ENCODE measurements around the gene CDA. TPM values are rescaled to one million over a fixed set of nuclear protein-coding genes. Genes with fewer than 3 reads are reported as not detected.

Gene CDA
- polyA plus RNA-seq, 3 donors from 2014 or later: 0.30 TPM; not detected in 2

GRCh38 chr1:20634065-20634593 lies 45.2 kb downstream of the CDA start:
- H3K4me1 Mint-ChIP-seq: peaks cover 16 to 17% of the 10 kb centered on the region in 2 donors
- peaks cover 0 to 14% (median 3%) of the 10 kb centered on the region in 3 donors for H3K27me3 Mint-ChIP-seq (ENCODE audit: low read depth in 3 of 3)
- H3K9me3 Mint-ChIP-seq: no peaks in the 10 kb centered on the region
- peak overlapping the region; percentile 27 to 84 (median 84) for H3K27ac Mint-ChIP-seq
- H3K36me3 Mint-ChIP-seq: peaks cover 0 to 12% (median 3%) of the 10 kb centered on the region in 3 donors
- H3K4me3 Mint-ChIP-seq: peak overlapping the region; percentile 88 to 91 (median 91)
- no peak for DNase-seq

DNA sequence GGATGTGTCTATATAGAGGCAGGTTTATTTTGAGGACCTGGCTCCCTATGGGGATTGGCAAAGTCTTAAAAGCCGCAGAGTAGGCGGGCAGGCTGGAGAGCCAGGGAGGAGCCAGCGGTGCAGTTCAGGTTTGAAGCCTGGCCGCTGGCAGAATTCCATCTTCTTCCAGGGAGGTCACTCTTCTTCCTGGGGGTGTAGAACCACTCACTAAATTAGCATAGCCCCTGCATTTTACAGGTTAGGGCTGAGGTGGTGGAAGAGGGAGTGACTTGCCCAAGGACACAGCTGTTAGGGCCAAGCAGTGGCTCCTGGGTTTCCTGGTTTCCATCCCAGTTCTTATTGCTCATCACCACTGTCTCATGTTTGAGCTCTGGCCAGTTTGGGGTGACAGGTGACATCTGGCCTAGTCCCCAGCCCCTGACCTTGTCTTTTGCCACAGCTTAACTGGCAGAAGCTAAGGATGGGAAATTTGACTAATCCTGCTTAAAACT lies 45.7 kb downstream of the CDA start:
- Mint-ChIP-seq H3K4me3 (peak overlapping the region; percentile 88 to 91 (median 91)), H3K4me1 (peaks cover 16 to 17% of the 10 kb centered on the region in 2 donors), H3K27me3 (ENCODE audit: low read depth in 3 of 3) (peaks cover 0 to 14% (median 2%) of the 10 kb centered on the region in 3 donors), H3K36me3 (peaks cover 0 to 13% (median 3%) of the 10 kb centered on the region in 3 donors), H3K27ac (peak overlapping the region in 5 of 6 donors; percentile 27 to 84 (median 83)), H3K9me3 (no peaks in the 10 kb centered on the region)
- peak in 1 of 3 donors; percentile 17 for DNase-seq

DNA sequence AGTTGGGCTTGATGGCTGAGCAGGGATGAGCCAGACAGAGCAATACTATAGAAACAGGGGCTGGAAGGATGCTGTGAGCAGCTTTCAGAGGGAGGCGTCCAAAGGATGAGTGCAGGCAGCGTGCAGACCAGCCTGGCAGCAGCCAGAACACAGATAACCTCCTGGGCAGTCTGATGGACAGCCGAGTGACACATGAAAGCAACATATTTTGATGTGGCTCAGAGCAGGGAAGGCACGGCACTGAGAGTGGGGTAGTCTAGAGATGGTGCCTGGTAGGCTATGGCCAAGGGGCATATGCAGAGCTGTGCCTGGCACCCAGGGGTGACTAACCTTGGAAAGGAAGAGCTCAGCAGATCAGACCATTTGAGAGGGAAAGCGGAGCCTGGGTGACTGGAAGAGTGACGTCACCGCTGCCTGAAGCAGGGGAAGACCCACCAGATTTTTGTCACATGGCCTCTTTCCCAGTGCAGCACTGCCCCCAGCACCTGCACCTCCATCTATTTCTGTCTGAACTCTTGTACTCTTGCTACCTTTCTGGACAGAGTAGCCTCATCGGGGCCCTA lies 48.0 kb downstream of the CDA start:
- Mint-ChIP-seq H3K4me1 (peaks cover 19 to 23% of the 10 kb centered on the region in 2 donors), H3K4me3 (no peak overlapping the region), H3K9me3 (no peaks in the 10 kb centered on the region), H3K27ac (peak overlapping the region in 2 of 6 donors; percentile 46 to 54), H3K27me3 (ENCODE audit: low read depth in 3 of 3) (peaks cover 3 to 14% (median 6%) of the 10 kb centered on the region in 3 donors), H3K36me3 (peaks cover 0 to 16% (median 8%) of the 10 kb centered on the region in 3 donors)
- no peak for DNase-seq

DNA sequence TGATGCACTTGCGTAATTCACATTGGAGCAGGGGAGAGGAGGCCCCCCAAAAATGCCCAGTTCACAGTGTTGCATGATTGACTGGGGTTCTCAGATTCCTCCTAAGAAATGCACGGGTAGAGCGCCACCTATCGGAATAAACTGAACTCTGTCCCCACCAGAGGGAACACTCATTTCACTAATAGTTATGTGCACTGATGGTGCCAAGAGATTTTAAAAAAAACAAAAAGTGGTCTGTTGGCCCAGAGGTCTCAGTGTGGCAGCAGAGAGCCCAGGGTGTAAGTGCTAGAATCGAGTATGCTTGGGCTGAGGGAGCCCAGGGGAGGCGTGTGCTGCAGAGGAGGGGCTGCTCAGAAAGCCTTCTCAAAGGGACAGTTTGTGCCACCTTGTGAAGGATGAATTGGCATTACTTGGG lies 51.3 kb downstream of the CDA start:
- Mint-ChIP-seq H3K4me1 (peaks cover 6% of the 10 kb centered on the region in 2 donors), H3K27ac (peak overlapping the region in 2 of 6 donors; percentile 7 to 21)

GRCh38 chr1:20641975-20642374 lies 53.1 kb downstream of the CDA start:
- Mint-ChIP-seq H3K4me1 (peaks cover 3 to 6% of the 10 kb centered on the region in 2 donors), H3K4me3 (no peak overlapping the region), H3K27me3 (ENCODE audit: low read depth in 3 of 3) (peaks cover under 1 to 8% (median 3%) of the 10 kb centered on the region in 3 donors), H3K36me3 (peaks cover 0 to 16% (median 11%) of the 10 kb centered on the region in 3 donors), H3K9me3 (no peaks in the 10 kb centered on the region), H3K27ac (no peak overlapping the region)
- DNase-seq: no peak

More for the DNA sequence above, 51.3 kb downstream of the CDA start:
- H3K9me3 Mint-ChIP-seq: no peaks in the 10 kb centered on the region
- H3K4me3 Mint-ChIP-seq: no peak overlapping the region
- DNase-seq: peak; percentile 34 to 57 (median 52)
- H3K27me3 Mint-ChIP-seq (ENCODE audit: low read depth in 3 of 3): peaks cover 2 to 8% (median 3%) of the 10 kb centered on the region in 3 donors
- H3K36me3 Mint-ChIP-seq: peaks cover 0 to 16% (median 11%) of the 10 kb centered on the region in 3 donors

DNA sequence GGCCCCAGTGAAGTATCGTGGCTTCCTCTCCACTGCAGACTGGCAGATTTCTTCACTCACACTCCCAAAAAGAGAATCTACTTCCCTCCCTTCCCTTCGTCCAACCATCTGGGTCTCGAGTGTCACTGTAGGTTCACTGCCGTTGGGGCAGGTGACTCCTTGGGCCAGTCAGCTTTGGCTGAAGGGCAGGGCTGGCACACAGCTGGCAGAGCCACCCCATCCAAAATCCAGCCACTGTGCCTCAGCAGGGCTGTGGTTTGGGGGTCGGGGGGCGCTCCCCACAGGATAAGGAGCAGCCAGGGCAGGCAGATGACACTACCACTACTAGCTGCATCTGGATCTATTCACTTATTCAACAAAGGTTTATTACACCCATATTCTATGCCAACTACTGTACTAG lies 54.2 kb downstream of the CDA start:
- Mint-ChIP-seq H3K36me3 (peaks cover 0 to 15% (median 9%) of the 10 kb centered on the region in 3 donors), H3K4me1 (peaks cover 3 to 6% of the 10 kb centered on the region in 2 donors), H3K27ac (peak overlapping the region in 1 of 6 donors; percentile 22), H3K4me3 (no peak overlapping the region), H3K27me3 (ENCODE audit: low read depth in 3 of 3) (peaks cover 0 to 8% (median 3%) of the 10 kb centered on the region in 3 donors), H3K9me3 (no peaks in the 10 kb centered on the region)
- no peak for DNase-seq

GRCh38 chr1:20644416-20644815 lies 55.5 kb downstream of the CDA start:
- DNase-seq: no peak
- Mint-ChIP-seq H3K27me3 (ENCODE audit: low read depth in 3 of 3) (peaks cover 0 to 9% (median 3%) of the 10 kb centered on the region in 3 donors), H3K4me1 (peaks cover 3 to 6% of the 10 kb centered on the region in 2 donors), H3K4me3 (no peak overlapping the region), H3K9me3 (no peaks in the 10 kb centered on the region), H3K36me3 (peaks cover 4 to 12% (median 8%) of the 10 kb centered on the region in 3 donors), H3K27ac (no peak overlapping the region)

DNA sequence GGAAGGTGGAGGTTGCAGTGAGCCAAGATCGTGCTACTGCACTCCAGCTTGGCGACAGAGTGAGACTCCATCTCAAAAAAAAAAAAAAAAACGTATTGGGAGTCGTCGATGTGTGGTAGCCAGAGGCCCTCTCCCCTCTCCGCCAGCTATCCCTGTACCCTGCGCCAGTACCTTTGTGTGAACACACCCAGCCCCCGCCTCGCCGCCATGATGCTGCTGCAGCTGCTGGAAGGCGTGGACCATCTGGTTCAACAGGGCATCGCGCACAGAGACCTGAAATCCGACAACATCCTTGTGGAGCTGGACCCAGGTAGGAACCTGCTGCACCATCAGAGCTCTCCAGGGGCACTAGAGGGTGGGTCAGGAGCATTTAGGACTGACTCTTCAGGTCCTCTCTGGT lies 56.5 kb downstream of the CDA start:
- H3K9me3 Mint-ChIP-seq: no peaks in the 10 kb centered on the region
- H3K4me1 Mint-ChIP-seq: peaks cover under 1% of the 10 kb centered on the region in 2 donors
- peaks cover 10 to 16% (median 14%) of the 10 kb centered on the region in 3 donors for H3K36me3 Mint-ChIP-seq
- H3K27ac Mint-ChIP-seq: no peak overlapping the region
- H3K4me3 Mint-ChIP-seq: no peak overlapping the region
- peaks cover 0 to 8% (median under 1%) of the 10 kb centered on the region in 3 donors for H3K27me3 Mint-ChIP-seq (ENCODE audit: low read depth in 3 of 3)
- no peak for DNase-seq

- no peak for DNase-seq
- H3K4me1 Mint-ChIP-seq: no peaks in the 10 kb centered on the region
- no peak overlapping the region for H3K4me3 Mint-ChIP-seq
- peaks cover 0 to 7% (median 0%) of the 10 kb centered on the region in 3 donors for H3K27me3 Mint-ChIP-seq (ENCODE audit: low read depth in 3 of 3)
- no peaks in the 10 kb centered on the region for H3K9me3 Mint-ChIP-seq
- H3K36me3 Mint-ChIP-seq: peaks cover 22 to 37% (median 26%) of the 10 kb centered on the region in 3 donors
- H3K27ac Mint-ChIP-seq: peak overlapping the region in 1 of 6 donors; percentile 16
These were observed 59.5 kb downstream of the CDA start for GRCh38 chr1:20648438-20648837.

DNA sequence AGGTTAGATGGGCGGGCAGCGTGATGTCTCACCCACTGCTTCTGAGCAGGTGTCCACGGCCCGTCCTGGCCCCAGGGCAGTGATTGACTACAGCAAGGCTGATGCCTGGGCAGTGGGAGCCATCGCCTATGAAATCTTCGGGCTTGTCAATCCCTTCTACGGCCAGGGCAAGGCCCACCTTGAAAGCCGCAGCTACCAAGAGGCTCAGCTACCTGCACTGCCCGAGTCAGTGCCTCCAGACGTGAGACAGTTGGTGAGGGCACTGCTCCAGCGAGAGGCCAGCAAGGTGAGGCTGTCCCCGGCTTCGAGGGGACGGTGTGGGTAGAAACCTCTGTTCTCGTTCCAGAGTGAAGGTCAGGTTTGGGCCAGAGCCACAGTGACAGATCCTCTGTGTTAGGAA lies 60.0 kb downstream of the CDA start:
- Mint-ChIP-seq H3K4me1 (no peaks in the 10 kb centered on the region), H3K27me3 (ENCODE audit: low read depth in 3 of 3) (peaks cover 0 to 7% (median 0%) of the 10 kb centered on the region in 3 donors), H3K4me3 (no peak overlapping the region), H3K9me3 (no peaks in the 10 kb centered on the region), H3K36me3 (peaks cover 22 to 37% (median 28%) of the 10 kb centered on the region in 3 donors), H3K27ac (peak overlapping the region in 2 of 6 donors; percentile 5 to 34)
- no peak for DNase-seq

- Mint-ChIP-seq H3K4me1 (peaks cover 7 to 13% of the 10 kb centered on the region in 2 donors), H3K36me3 (peaks cover 30 to 41% (median 31%) of the 10 kb centered on the region in 3 donors), H3K27me3 (ENCODE audit: low read depth in 3 of 3) (peaks cover 0 to 9% (median 0%) of the 10 kb centered on the region in 3 donors), H3K27ac (peak overlapping the region in 1 of 6 donors; percentile 30), H3K9me3 (no peaks in the 10 kb centered on the region), H3K4me3 (no peak overlapping the region)
- DNase-seq: no peak
These were observed 63.4 kb downstream of the CDA start for GRCh38 chr1:20652300-20652699.

- Mint-ChIP-seq H3K27me3 (ENCODE audit: low read depth in 3 of 3) (peaks cover 0 to 8% (median 0%) of the 10 kb centered on the region in 3 donors), H3K9me3 (no peaks in the 10 kb centered on the region), H3K36me3 (peaks cover 28 to 37% (median 30%) of the 10 kb centered on the region in 3 donors), H3K27ac (no peak overlapping the region), H3K4me3 (no peak overlapping the region), H3K4me1 (peaks cover 18 to 28% of the 10 kb centered on the region in 2 donors)
- DNase-seq: no peak
These were observed 65.3 kb downstream of the CDA start for GRCh38 chr1:20654104-20654690.

- DNase-seq: no peak
- H3K27me3 Mint-ChIP-seq (ENCODE audit: low read depth in 3 of 3): peaks cover 0 to 12% (median 0%) of the 10 kb centered on the region in 3 donors
- H3K9me3 Mint-ChIP-seq: no peaks in the 10 kb centered on the region
- no peak overlapping the region for H3K4me3 Mint-ChIP-seq
- H3K36me3 Mint-ChIP-seq: peaks cover 9 to 20% (median 13%) of the 10 kb centered on the region in 3 donors
- H3K27ac Mint-ChIP-seq: peak overlapping the region in 1 of 6 donors; percentile 40
- peaks cover 45 to 56% of the 10 kb centered on the region in 2 donors for H3K4me1 Mint-ChIP-seq
These were observed 68.1 kb downstream of the CDA start for GRCh38 chr1:20657024-20657423.

All from immature natural killer cell (primary cell).